Activated T-cell treated with anti-CD3 and anti-CD28 coated beads, Interleukin-2, amount 50 U/mL, for 4 hours (primary cell): ENCODE data around the gene KLHL40. TPM values are rescaled to one million over a fixed set of nuclear protein-coding genes. Genes with fewer than 3 reads are reported as not detected.

Experiments used
- ATAC-seq, 2 donors: fragments of 200-7000 bp; cut with Tn5 transposase; one replicate each; pipeline ENCODE4 v1.10.0; 2021
- DNase-seq: peaks from one replicate; pipeline ENCODE4 v3.0.0-alpha.2; 2020
- H3K27me3 Mint-ChIP-seq: one replicate; pipeline ENCODE4 v1.8.0; 2021; ENCODE audit warnings: low read depth, mixed read lengths
- H3K36me3 Mint-ChIP-seq: one replicate; pipeline ENCODE4 v1.8.0; 2022; ENCODE audit warnings: mixed read lengths; ENCODE audit not compliant: insufficient read depth
- H3K4me1 Mint-ChIP-seq: one replicate; pipeline ENCODE4 v1.8.0; 2021; ENCODE audit warnings: low read depth, mixed read lengths
- H3K4me3 Mint-ChIP-seq: one replicate; pipeline ENCODE4 v1.8.0; 2021; ENCODE audit warnings: mild to moderate bottlenecking, moderate library complexity, mixed read lengths
- H3K9me3 Mint-ChIP-seq: one replicate; pipeline ENCODE4 v1.8.0; 2021; ENCODE audit warnings: mixed read lengths
- total RNA-seq, 3 donors: library from RNA; stranded (reverse); gene quantifications; one replicate each; pipeline ENCODE4 v1.2.1, GENCODE V29; 2021

KLHL40 gene
- total RNA-seq, 3 donors from 2014 or later = not detected

GRCh38 chr3:42672515-42672914, 12.8 kb upstream of the KLHL40 start:
- Mint-ChIP-seq H3K4me3 (no peak overlapping the region), H3K27me3 (no peaks in the 10 kb centered on the region), H3K9me3 (peaks cover 9% of the 10 kb centered on the region), H3K4me1 (no peaks in the 10 kb centered on the region), H3K36me3 (no peaks in the 10 kb centered on the region)
- DNase-seq (no peak), ATAC-seq (no peak)

GRCh38 chr3:42673082-42673481, 12.3 kb upstream of the KLHL40 start:
- DNase-seq = no peak
- H3K36me3 Mint-ChIP-seq = no peaks in the 10 kb centered on the region
- H3K9me3 Mint-ChIP-seq = peaks cover 14% of the 10 kb centered on the region
- H3K4me3 Mint-ChIP-seq = no peak overlapping the region
- no peaks in the 10 kb centered on the region for H3K4me1 Mint-ChIP-seq
- no peaks in the 10 kb centered on the region for H3K27me3 Mint-ChIP-seq
- ATAC-seq = no peak

- no peak overlapping the region for H3K4me3 Mint-ChIP-seq
- peaks cover 16% of the 10 kb centered on the region for H3K9me3 Mint-ChIP-seq
- H3K36me3 Mint-ChIP-seq = no peaks in the 10 kb centered on the region
- H3K4me1 Mint-ChIP-seq = no peaks in the 10 kb centered on the region
- no peak for ATAC-seq
- no peak for DNase-seq
- H3K27me3 Mint-ChIP-seq = no peaks in the 10 kb centered on the region
Measured at GRCh38 chr3:42674146-42674545, 11.2 kb upstream of the KLHL40 start.

- Mint-ChIP-seq H3K36me3 (no peaks in the 10 kb centered on the region), H3K4me1 (no peaks in the 10 kb centered on the region), H3K4me3 (no peak overlapping the region), H3K27me3 (no peaks in the 10 kb centered on the region), H3K9me3 (peaks cover 16% of the 10 kb centered on the region)
- DNase-seq (no peak), ATAC-seq (no peak)
Measured at GRCh38 chr3:42675909-42676308, 9.4 kb upstream of the KLHL40 start.

- Mint-ChIP-seq H3K9me3 (peaks cover 16% of the 10 kb centered on the region), H3K36me3 (no peaks in the 10 kb centered on the region), H3K27me3 (peaks cover 6% of the 10 kb centered on the region), H3K4me3 (no peak overlapping the region), H3K4me1 (no peaks in the 10 kb centered on the region)
- no peak for ATAC-seq
- DNase-seq = no peak
Measured at GRCh38 chr3:42678447-42678846, 6.9 kb upstream of the KLHL40 start.

- Mint-ChIP-seq H3K36me3 (no peaks in the 10 kb centered on the region), H3K27me3 (peaks cover 7% of the 10 kb centered on the region), H3K9me3 (peaks cover 16% of the 10 kb centered on the region), H3K4me1 (no peaks in the 10 kb centered on the region), H3K4me3 (no peak overlapping the region)
- ATAC-seq (no peak), DNase-seq (no peak)
Measured at GRCh38 chr3:42680271-42680670, 5.1 kb upstream of the KLHL40 start.

GRCh38 chr3:42680806-42681205, 4.5 kb upstream of the KLHL40 start:
- Mint-ChIP-seq H3K9me3 (peaks cover 15% of the 10 kb centered on the region), H3K4me3 (no peak overlapping the region), H3K27me3 (peaks cover 8% of the 10 kb centered on the region), H3K4me1 (peaks cover under 1% of the 10 kb centered on the region), H3K36me3 (no peaks in the 10 kb centered on the region)
- ATAC-seq (no peak), DNase-seq (no peak)

- H3K36me3 Mint-ChIP-seq = no peaks in the 10 kb centered on the region
- peaks cover 14% of the 10 kb centered on the region for H3K27me3 Mint-ChIP-seq
- H3K4me1 Mint-ChIP-seq = peaks cover 2% of the 10 kb centered on the region
- no peak overlapping the region for H3K4me3 Mint-ChIP-seq
- DNase-seq = no peak
- ATAC-seq = no peak
- H3K9me3 Mint-ChIP-seq = peaks cover 12% of the 10 kb centered on the region
Measured at GRCh38 chr3:42681361-42682038, 3.8 kb upstream of the KLHL40 start.

- no peak for DNase-seq
- H3K4me3 Mint-ChIP-seq = no peak overlapping the region
- peaks cover 22% of the 10 kb centered on the region for H3K27me3 Mint-ChIP-seq
- no peak for ATAC-seq
- H3K36me3 Mint-ChIP-seq = no peaks in the 10 kb centered on the region
- H3K4me1 Mint-ChIP-seq = peaks cover 2% of the 10 kb centered on the region
- peaks cover 11% of the 10 kb centered on the region for H3K9me3 Mint-ChIP-seq
Measured at GRCh38 chr3:42682301-42683070, 2.9 kb upstream of the KLHL40 start.

- ATAC-seq = peak; percentile 79 to 84
- Mint-ChIP-seq H3K4me1 (peaks cover 2% of the 10 kb centered on the region), H3K27me3 (peaks cover 22% of the 10 kb centered on the region), H3K9me3 (no peaks in the 10 kb centered on the region), H3K4me3 (no peak overlapping the region), H3K36me3 (no peaks in the 10 kb centered on the region)
- no peak for DNase-seq
Measured at GRCh38 chr3:42683875-42684598, 1.3 kb upstream of the KLHL40 start.

GRCh38 chr3:42684632-42685362, 540 bp upstream of the KLHL40 start:
- no peak for ATAC-seq
- H3K4me1 Mint-ChIP-seq = peaks cover 2% of the 10 kb centered on the region

GRCh38 chr3:42685891-42686820, 819 bp downstream of the KLHL40 start:
- H3K4me1 Mint-ChIP-seq = peaks cover 2% of the 10 kb centered on the region
- no peak for DNase-seq
- ATAC-seq = no peak
- peaks cover 22% of the 10 kb centered on the region for H3K27me3 Mint-ChIP-seq
- H3K4me3 Mint-ChIP-seq = peak overlapping the region; percentile 62
- H3K9me3 Mint-ChIP-seq = no peaks in the 10 kb centered on the region
- H3K36me3 Mint-ChIP-seq = no peaks in the 10 kb centered on the region

More at GRCh38 chr3:42684632-42685362, 540 bp upstream of the KLHL40 start:
- DNase-seq = no peak
- Mint-ChIP-seq H3K27me3 (peaks cover 22% of the 10 kb centered on the region), H3K4me3 (no peak overlapping the region), H3K9me3 (no peaks in the 10 kb centered on the region), H3K36me3 (no peaks in the 10 kb centered on the region)

- DNase-seq (no peak), ATAC-seq (no peak)
- H3K36me3 Mint-ChIP-seq = no peaks in the 10 kb centered on the region
- H3K27me3 Mint-ChIP-seq = peaks cover 20% of the 10 kb centered on the region
- peaks cover 2% of the 10 kb centered on the region for H3K4me1 Mint-ChIP-seq
- H3K9me3 Mint-ChIP-seq = no peaks in the 10 kb centered on the region
- no peak overlapping the region for H3K4me3 Mint-ChIP-seq
Measured at GRCh38 chr3:42686832-42687650, 1.7 kb downstream of the KLHL40 start.
